ENCODE results near the gene GLIS1.

Gene GLIS1

DNA sequence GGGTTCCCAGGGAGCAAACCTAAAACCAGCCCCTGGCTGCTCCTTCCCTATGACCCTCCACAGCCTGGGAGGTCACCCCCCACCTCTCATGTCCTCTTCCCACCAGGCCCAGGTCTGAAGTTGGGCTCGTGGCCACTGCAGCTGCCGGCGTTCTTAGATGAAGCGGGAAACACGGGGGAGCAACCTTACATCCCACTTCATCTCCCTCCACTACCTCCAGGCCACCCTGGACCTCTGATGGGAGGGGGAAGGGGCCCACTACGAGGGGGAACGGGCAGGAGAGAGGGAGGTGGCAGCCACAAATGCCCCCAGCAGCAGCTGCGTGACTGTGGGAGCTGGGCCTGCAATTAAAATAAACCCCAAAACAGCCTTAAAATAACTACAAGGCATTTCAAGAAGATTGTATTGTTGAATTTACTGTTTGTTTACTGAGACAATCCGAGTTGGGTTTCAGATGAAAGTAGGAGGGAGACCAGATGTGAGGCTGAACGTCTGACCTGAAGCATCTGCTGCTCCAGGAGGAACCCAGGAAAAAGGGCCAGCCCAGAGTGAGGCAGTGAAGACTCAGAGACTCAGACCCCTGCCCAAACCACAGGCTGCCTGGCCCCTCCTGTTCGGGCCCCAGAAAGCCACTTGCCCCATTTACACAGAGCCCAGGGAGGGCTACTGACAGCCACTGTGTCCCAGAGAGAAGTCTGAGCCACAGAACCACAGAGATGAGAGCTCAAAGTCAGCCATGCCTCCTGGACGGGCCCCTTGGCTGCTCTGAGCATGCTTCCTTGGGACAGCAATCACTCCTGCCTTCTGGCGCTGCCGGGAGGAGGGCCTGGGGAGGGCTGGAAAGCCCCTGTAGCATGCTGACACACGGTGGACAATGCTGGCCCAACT lies 59.8 kb downstream of the GLIS1 start:
- DNase-seq (ENCODE audit: low spot score), result no peak

DNA sequence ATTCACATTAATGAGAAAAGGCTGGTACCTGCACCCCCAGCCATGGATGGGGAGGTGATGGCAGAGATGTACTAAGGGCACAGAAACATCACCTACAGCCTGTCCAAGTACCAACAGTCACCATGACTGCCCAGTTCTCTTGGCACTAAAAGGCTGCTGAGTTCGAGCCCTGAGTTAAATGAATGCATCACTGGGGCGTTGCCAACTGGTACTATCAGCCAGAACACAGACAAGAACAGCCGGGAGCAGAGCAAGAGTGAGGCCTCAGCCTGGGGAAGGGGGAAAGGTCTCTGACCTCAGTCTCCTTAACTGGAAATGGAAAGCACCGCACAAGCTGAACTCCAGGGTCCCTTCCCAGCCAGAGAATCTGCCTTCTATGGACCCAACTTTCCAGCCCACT lies 60.5 kb downstream of the GLIS1 start:
- DNase-seq (ENCODE audit: low spot score), result no peak

DNA sequence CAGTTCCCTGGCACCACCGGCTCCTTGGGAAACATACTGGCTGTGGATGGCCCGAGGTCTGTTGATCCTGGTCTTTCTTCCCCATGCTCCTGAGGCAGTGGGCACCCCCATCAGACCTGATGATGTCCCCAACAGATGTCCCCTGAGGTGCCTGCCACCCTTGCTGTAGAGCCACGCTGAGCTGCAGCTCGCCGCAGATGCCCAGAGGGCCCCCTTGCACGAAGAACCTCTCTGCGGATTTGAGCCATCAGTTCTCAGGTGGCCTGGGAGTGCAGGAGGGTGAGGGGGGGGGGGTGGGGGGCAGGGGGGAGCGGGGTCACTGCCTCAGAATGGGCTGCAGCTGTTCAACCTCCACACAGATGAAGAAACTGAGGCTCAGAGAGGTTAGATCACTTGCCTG lies 60.9 kb downstream of the GLIS1 start:
- no peak for DNase-seq (ENCODE audit: low spot score)

DNA sequence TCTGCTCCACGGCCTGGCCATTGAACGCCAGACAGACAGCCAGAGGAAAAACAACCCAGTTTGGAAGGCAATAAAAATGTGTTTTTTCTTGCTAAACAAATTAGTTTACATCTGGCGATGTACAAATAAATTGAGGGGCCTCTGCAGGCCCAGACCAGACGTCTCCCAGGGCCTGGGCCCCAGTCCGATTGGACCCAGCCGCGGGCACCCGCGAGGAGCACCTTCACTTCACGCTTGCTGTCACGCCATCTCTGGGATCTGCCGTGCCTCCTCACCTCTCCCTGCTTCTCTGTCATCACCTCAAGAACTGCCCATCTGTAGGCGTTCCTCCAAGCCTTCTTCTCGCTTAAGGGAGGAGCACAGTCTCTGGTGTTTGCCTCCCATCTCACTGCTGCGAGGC lies 61.5 kb downstream of the GLIS1 start:
- no peak for DNase-seq (ENCODE audit: low spot score)

DNA sequence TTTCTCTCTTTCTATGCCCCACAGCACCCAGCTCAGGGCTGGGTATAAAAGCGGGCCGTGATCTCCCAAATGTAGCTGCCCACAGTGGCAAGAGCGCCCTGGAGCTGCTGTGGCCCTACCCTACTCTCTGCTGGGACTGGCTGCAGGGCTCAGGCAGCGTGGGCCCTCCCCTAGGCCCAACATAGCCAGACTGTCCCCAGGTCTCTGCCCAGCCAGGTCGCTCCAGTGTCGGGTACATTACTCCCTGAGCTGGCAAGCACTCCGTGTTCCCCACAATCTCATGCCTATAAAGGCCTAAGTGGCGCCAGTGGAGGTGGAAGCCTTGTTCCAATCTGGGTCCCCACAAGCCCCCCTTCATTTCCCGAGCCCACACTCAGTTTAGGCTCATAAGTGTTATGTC lies 66.2 kb downstream of the GLIS1 start:
- DNase-seq (ENCODE audit: low spot score), result no peak

DNA sequence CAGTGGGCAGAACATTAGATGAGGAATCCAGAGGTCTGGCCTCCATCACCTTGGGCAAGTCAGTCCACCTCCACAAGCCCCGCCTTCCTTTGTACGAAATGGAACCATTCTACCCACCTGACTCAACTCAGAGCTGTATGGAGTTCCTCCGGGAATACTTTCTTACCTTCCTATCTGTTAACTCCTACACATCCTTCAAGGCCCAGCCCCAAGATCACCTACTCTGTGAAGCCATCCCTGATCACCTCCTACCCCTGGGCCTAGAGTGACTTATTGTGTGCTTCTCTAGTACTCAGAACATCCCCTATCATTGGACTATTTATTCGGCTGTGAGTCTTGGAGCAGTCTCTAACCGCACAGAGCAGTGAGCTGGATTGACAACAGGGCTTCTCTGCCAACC lies 66.7 kb downstream of the GLIS1 start:
- DNase-seq (ENCODE audit: low spot score), result no peak

DNA sequence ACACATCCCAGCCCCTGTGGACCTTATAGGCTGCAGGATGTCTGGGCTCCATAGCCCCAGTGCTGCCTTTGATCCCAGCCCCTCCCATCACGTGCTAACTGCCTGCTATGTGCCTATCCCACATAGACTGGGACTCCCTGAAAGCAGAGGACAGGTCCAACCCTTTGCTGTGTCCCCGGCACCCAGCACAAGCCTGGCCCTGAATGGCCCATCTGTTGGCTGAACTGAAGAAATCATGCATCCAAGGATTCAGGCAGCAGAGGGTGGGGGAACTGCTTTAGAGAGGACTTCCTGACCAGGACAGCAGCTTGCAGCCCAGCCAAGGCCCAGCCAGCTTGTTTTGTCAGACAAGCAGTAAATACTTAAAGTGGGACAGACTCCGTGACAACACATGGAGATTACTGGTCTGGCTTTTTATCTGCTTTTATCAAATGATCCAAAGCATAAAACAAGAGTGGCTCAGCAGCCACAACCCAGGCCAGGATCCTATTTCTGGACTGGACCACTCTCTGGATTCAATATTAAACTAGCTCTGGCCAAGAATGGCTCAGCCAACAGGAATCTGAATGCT lies 69.3 kb downstream of the GLIS1 start:
- no peak for DNase-seq (ENCODE audit: low spot score)

DNA sequence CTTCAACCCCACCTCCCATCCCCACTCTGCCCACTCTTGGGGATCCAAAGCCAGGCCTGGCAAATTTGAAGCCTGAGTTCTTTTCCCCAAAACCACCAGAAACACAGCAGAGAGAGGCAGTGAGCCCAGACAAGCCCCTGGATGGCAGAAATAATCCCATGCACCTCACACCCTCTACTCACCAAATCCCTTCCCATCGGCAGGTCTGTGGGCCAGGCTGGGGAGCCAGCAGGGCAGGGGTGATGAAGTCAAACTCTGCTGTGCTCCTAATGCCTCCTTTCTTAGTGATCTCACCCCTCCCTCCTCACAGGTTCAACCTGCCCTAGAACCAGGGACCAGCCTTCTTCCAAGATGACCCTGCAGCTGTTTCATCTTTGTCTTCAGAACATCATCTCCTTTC lies 72.4 kb downstream of the GLIS1 start:
- no peak for DNase-seq (ENCODE audit: low spot score)

DNA sequence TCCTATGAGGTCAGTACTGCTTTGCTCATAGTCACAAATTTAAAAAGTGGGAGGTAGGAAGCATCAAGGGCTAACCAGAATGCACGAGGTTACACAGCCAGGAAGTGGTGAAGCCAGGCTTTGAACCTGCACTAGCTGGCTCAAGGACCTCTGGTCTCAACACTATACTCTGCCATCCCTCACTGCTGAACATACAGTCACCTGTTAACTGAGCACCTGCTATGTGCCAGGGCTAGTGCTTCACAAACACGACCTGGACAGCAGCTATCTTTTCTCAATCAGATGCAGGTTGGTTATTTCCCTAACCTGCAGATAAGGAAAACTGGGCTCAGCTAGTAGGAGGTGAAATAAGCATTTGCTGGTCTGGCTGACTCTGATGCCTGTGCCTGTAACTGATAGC lies 73.0 kb downstream of the GLIS1 start:
- DNase-seq (ENCODE audit: low spot score), result no peak

DNA sequence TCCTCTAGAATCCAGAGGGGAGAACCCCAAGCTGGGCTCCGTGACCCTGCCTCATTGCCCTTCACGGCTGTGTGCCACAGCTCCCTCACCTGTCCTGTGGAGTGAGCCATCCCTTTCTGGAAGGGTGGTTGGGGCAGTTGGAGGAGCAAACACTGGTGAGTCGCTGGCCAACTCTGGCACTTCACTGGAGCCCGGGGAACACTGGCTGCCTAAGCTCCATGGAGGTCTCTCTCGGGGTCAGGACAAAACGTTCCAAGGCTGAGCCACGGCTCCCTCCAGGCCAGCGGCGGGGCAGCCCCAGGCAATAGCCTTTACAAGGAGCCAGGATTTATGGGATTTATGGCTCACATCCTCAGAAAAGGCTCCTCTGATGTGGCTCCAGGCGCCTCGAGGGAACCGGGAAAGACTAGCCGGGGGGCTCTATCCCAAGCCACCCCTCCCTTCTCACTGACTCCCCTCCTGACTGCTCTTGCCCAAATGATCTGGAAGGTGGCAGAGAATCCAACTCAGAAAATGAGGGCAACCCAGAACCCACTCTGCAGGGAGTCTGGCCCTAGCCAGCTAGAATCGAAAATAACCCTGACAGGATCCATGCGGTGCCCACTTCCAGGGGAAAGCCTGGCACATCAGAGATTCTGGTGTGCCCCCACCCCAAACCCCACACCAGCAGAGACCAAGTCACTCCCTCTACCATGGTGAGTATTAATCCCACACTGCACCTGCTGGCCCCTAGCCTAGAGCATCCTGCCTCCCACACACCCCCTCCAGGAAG lies 75.2 kb downstream of the GLIS1 start:
- no peak for DNase-seq (ENCODE audit: low spot score)

DNA sequence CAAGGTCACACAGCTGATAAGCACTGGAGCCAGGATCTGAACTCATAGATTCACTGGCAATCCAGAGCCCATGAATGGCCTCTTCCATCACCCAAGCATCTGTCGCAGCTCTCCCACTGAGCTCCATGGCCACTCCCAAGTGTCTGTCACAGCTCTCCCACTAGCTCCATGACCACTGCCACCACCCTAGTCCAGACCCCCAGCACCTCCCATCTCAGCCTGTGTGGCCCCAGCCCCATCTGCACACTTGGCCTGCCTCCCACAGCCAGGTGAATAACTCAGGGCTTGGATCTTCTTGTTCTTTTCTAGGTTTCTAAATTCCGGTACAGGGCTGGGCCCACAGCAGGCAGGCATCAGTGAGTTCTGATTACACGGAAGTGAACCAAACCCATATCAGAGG lies 76.0 kb downstream of the GLIS1 start:
- DNase-seq (ENCODE audit: low spot score), result no peak

DNA sequence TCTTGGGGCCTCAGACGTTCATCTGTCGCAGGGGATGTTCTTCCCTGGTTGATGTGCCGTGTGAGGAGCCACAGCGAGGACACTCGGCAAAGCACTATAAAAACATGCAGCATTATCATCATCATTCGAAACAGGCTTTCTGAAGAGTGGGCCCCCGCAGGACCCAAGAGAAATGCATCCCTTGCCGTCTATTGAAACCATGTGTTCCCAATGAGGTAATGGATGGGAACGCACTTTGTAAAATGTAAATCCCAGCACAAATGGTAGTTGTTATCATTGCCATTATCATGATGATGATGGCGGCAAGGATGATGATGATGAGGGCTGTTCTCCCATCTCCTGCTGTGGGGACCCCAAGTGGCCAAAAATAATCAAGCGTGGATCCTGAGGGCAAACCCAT lies 76.8 kb downstream of the GLIS1 start:
- DNase-seq (ENCODE audit: low spot score), result no peak

DNA sequence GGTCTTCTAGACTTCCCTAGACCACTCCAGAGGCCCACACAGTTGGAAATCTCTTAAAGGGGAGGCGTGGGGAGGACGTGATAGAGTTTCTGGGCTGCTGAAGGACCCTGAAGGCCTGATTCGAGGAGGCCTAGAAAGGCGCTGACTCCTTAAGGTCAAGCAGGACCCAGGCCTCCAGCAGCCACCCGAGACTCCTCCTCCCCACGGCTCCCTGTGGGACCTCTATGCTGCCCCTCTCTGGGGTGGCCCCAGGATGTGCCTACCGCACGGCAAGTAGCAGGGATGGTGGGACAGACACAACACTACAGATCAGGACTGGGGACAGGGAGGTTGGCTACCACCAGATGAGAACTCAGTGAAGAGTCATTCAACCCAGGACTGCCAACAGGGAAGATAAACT lies 77.5 kb downstream of the GLIS1 start:
- DNase-seq (ENCODE audit: low spot score), result no peak

DNA sequence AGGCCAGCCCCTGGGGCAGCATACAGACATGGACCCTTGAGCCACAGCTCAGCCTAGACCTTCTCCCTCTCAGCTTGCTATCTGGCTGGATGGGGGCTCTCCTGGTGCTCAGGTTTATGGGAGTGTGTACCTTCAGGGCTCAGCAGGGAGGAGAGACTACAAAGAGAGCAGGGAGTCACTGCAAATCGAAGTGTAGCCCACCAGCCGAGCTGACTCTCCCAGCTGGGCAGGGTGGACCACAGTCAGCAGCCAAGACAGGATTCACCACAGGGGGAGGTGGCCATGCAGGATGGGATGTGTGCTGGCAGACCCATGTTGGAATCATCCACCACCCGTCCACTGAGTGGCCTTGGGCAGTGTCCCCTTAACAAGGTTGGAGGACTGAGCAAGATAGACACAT lies 78.3 kb downstream of the GLIS1 start:
- no peak for DNase-seq (ENCODE audit: low spot score)

DNA sequence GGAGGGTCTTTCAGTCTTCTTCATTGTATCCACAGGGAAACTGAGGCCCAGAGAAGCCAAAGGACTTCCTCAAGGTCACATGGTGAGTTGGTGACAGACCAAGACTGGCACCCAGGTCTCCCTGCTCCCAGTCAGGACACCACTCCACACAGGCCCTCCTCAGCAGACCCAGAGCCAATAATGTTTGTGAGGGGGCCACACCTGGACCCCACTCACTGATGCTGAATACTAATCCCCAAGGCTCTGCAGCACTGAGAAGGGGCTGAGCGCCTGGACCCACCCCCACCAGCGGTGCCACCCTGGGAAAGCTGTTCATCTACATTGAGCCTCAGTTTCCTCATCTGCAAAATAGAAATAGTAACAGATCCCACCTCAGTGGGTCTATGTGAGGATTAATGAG lies 79.5 kb downstream of the GLIS1 start:
- DNase-seq (ENCODE audit: low spot score), result no peak

DNA sequence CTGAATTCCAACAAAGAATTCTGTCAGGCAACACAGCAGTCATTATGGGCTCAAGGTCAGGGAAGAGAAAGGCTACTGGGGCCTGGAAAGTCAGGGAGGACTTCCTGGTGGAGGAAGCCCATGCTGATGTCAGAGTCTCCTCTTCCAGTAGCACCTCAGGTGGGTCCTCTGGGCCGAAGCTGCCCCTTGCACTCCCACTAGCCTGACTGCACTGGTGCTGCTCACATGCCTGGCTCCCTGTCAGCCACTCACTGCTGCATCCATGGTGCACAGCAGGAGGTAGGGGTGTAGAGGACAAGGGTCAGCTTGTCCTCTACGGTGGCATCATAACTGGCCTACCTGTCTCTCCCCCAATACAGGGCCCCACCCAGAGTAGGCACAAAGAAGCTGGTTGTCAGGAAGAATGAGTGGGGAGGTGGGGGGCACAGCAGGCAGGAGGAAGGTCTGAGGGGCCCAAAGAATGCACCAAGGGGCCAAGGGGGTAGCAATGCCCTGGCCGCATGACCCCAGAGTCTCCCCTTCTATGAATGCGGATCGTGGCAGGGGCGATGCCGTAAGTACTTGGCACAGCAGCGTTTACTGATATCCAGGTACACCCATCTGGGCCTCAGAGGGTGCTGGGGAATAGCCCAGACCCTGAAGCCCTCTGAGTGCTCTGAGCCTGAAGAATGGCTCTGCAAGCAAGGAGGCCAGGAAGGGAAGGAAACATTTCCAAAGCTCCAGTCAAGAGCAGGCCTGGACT lies 80.3 kb downstream of the GLIS1 start:
- DNase-seq (ENCODE audit: low spot score), result no peak

DNA sequence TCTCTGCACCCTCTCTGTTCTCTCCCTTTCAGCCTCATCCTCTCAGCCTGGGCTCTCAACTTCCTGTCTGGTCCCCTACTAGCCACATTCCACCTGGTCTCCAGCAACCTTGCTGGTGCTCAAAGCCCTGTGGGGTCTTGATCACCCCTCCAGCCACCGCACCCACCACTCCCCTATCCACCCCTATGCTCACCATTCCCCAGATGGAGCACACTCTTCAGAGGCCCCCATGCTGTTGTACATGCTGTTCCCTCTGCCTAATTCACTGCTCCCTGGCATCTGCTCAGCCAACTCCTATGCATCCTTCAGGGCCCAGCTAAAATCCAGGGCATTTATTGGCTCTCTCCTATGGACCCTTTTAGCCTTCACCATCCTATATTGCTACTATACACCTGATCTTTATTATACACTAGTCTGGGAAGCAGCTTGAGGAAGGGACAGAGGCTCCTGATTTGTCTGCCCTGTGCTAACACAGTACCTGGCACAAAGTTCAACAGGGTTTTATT lies 81.0 kb downstream of the GLIS1 start:
- DNase-seq (ENCODE audit: low spot score), result no peak

DNA sequence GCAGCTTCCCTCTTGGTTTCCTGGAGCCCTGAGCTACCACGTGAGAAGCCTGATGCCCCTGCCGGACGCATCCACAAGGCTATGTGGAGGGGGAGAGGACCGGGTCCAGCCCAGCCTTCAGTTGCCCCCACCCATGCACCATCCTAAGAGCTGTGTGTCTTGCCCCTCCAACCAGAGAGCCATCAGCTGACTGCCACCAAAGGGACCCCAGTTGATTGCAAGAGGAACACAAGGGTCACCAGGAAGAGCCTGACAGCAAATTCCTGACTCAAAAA lies 81.5 kb downstream of the GLIS1 start:
- no peak for DNase-seq (ENCODE audit: low spot score)

DNA sequence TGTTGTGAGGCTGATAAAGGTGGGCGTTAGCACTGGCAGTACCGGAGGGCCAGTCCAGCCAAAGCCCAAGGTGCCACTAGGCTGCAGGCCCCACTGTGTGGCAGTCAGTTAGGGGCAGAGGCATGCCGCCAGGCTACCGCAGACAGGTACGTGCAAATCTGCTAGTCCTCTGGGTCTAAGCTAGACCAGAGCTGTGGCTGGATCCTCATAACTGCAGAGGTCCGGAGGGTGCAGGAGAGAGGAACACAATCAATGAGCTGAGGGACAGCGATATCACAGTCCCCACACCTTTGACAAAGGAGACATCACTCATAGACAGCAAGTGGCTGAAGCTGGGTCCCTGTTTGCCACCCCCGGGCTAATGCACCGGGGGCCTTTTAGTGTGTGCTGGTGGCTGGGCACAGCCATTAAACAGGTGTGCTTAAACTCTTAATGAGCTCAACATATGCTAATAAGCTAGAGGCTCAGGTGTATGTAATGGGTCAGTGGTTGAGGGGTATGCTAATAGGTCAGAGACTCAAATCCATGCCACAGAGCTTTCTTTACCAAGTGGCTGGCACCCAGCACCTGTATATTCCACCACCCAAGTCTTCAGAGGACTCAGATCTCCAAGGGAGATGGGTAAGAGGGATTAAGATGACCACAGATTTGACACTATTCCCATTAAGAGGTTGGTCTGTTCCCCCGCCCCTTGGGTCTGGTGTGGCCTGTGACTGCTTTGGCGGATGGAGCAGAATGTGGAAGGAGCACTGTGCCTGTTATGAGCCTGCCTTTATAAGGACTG lies 82.0 kb downstream of the GLIS1 start:
- DNase-seq (ENCODE audit: low spot score), result no peak

DNA sequence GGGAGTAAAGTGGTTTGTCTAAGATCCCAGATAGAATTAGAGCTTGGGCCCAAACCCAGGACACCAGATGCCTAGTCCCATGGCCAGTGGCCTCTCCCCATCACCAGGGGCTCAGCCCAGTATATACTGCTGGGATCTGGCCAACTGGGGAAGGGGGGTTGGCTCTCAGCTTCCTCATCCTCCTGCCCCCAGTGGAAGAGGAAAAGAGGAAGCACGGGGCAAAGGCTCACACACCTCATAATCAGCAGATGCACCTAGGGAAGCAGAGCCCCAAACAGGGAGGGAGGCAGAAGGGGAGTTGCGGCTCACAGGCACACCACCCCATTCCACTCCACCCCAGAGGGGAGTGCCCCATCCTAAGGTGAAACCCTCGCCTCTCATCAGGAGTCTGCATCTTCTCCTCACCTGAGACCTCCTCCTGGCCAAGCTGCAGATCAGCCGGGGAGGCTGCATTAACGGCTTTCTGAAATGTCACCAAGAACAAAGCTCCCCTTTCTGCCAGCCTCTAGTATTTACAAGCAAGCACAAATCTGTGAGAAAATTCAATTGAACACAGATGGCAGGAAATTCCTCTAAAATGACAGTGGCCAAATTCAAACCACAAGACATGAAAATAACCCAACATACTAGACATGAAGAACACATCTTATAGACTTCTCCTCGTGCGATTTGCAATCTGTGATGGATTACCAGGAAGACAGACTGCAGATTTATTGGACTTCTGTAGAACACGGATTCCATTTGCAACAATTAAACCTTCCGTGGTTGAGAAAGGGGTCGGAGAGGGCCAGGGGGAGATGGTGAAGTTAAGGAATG lies 82.8 kb downstream of the GLIS1 start:
- DNase-seq (ENCODE audit: low spot score), result no peak

All from hematopoietic multipotent progenitor cell treated with erythropoietin and hydrocortisone succinate and interleukin-3 and kit ligand, for 15 days (in vitro differentiated cells).